Stimulated activated naive CD8-positive, alpha-beta T cell treated with anti-CD3 and anti-CD28 coated beads, Interleukin-15, amount 100 ng/mL, for 72 hours (primary cell): ENCODE measurements around the gene SH3TC2.

Source experiments
- ATAC-seq: fragments of 150-1000 bp; cut with Tn5 transposase; 2 replicates; pipeline ENCODE4 v1.10.0; 2021; ENCODE audit warnings: mild to moderate bottlenecking, moderate library complexity
- DNase-seq, 2 donors: peaks; one replicate each; pipeline ENCODE4 v3.0.0; 2021 to 2022
- H3K27ac Mint-ChIP-seq, 2 donors: one replicate each; pipeline ENCODE4 v1.8.0; 2022; ENCODE audit warnings: mild to moderate bottlenecking in 2 of 2, mixed read lengths in 2 of 2, moderate library complexity in 2 of 2
- H3K27me3 Mint-ChIP-seq: one replicate; pipeline ENCODE4 v1.8.0; 2022; ENCODE audit warnings: mixed read lengths
- H3K4me1 Mint-ChIP-seq: one replicate; pipeline ENCODE4 v1.8.0; 2022; ENCODE audit warnings: mild to moderate bottlenecking, mixed read lengths
- H3K4me3 Mint-ChIP-seq, 2 donors: one replicate each; pipeline ENCODE4 v1.8.0; 2022; ENCODE audit warnings: mild to moderate bottlenecking in 2 of 2, mixed read lengths in 2 of 2, moderate library complexity in 1 of 2
- H3K9me3 Mint-ChIP-seq, 2 donors: one replicate each; pipeline ENCODE4 v1.8.0; 2022; ENCODE audit warnings: mixed read lengths in 2 of 2

The SH3TC2 gene

DNA sequence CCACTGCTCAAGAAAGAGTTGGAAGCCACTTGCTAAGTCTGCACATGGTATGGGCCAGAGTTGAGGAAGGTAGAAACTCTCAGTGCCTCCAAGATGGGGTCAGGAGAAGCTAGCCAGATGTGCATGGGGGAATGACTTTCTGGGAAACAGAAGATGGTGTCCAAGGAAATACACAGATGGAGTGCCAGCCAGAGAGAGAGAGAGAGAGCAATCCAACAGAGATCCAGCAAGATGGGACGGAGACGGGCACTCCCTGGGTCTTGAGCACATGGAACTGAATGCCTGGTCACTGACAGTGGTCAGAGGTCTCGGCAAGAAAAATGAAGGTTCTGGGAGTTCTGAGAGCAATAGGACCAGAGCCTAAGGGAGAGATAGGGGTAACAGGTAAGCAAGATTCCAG lies 82.1 kb downstream of the SH3TC2 start:
- ATAC-seq, result no peak
- Mint-ChIP-seq H3K27ac (peak overlapping the region in 1 of 2 donors; percentile 46), H3K9me3 (no peaks in the 10 kb centered on the region), H3K4me1 (no peaks in the 10 kb centered on the region), H3K27me3 (peaks cover 11% of the 10 kb centered on the region), H3K4me3 (no peak overlapping the region)
- DNase-seq, result no peak

DNA sequence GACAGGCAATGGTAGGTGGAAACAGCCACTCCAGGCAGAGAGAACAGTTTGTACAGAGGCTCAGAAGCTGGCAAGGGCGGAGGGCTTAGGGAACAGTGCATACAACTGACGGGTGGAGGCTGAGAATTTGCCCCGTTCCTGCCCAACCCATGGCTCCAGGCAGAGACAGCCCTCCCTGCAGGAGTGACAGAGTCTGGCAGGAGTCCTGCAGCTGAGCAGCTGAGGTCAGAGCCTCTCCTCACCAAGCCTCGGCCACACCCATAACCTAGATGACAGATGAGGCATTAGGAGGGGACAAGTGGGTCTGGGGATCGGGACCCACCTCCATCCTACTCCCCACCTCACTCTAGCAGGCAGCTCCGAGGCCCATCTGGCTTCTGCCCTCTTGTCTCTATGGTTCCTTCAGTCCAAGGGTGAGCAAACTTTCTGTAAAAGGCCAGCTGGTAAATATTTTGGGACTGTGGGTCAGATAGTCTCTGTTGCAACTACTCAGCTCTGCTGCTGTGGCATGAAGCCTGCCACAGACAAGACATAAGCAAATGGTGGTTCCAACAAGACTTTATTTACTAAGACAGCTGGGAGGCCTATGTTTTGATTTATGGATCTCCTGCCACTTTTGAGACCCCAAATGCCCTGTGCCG lies 83.7 kb downstream of the SH3TC2 start:
- no peaks in the 10 kb centered on the region for H3K9me3 Mint-ChIP-seq
- no peak overlapping the region for H3K4me3 Mint-ChIP-seq
- peaks cover 14% of the 10 kb centered on the region for H3K27me3 Mint-ChIP-seq
- H3K4me1 Mint-ChIP-seq, result no peaks in the 10 kb centered on the region
- H3K27ac Mint-ChIP-seq, result no peak overlapping the region
- ATAC-seq, result no peak
- no peak for DNase-seq

- DNase-seq (no peak), ATAC-seq (no peak)
- H3K27me3 Mint-ChIP-seq, result peaks cover 21% of the 10 kb centered on the region
- no peaks in the 10 kb centered on the region for H3K4me1 Mint-ChIP-seq
- H3K4me3 Mint-ChIP-seq, result no peak overlapping the region
- peak overlapping the region; percentile 27 to 79 for H3K27ac Mint-ChIP-seq
- H3K9me3 Mint-ChIP-seq, result no peaks in the 10 kb centered on the region
Measured at GRCh38 chr5:148978370-148979082, 84.3 kb downstream of the SH3TC2 start.

GRCh38 chr5:148976569-148977381 lies 86.1 kb downstream of the SH3TC2 start:
- H3K9me3 Mint-ChIP-seq, result no peaks in the 10 kb centered on the region
- no peak for DNase-seq
- peaks cover 37% of the 10 kb centered on the region for H3K27me3 Mint-ChIP-seq
- no peak for ATAC-seq
- H3K4me3 Mint-ChIP-seq, result no peak overlapping the region
- H3K27ac Mint-ChIP-seq, result no peak overlapping the region
- no peaks in the 10 kb centered on the region for H3K4me1 Mint-ChIP-seq

- H3K27me3 Mint-ChIP-seq, result peaks cover 37% of the 10 kb centered on the region
- H3K9me3 Mint-ChIP-seq, result no peaks in the 10 kb centered on the region
- H3K4me3 Mint-ChIP-seq, result no peak overlapping the region
- no peak overlapping the region for H3K27ac Mint-ChIP-seq
- DNase-seq (no peak), ATAC-seq (no peak)
- H3K4me1 Mint-ChIP-seq, result no peaks in the 10 kb centered on the region
Measured at GRCh38 chr5:148974642-148975327, 88.1 kb downstream of the SH3TC2 start.

- Mint-ChIP-seq H3K9me3 (no peaks in the 10 kb centered on the region), H3K4me1 (no peaks in the 10 kb centered on the region), H3K4me3 (no peak overlapping the region), H3K27me3 (peaks cover 30% of the 10 kb centered on the region), H3K27ac (no peak overlapping the region)
- ATAC-seq (no peak), DNase-seq (no peak)
Measured at GRCh38 chr5:148973455-148973854, 89.4 kb downstream of the SH3TC2 start.

DNA sequence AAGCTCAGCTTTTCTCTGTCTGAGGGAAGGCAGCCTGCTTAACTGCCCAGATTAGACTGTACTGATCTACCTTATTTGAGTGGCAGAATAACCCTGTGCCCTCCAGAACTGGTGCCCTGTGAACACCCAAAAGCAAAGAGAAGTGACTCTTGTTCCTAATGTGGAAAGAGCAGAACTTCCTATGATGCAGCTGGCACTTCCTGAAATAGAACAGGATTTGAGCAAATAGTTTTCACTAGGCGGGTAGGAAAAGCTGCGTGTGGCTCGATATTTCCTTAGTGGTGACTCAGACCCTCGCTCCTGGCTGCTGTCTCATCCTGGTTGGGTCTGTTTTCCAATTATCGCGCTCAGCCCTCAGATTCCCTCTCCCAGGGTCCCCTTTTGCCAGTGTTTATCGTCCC lies 89.9 kb downstream of the SH3TC2 start:
- ATAC-seq (no peak), DNase-seq (no peak)
- Mint-ChIP-seq H3K4me3 (no peak overlapping the region), H3K27ac (no peak overlapping the region), H3K27me3 (peaks cover 25% of the 10 kb centered on the region), H3K9me3 (no peaks in the 10 kb centered on the region), H3K4me1 (no peaks in the 10 kb centered on the region)

DNA sequence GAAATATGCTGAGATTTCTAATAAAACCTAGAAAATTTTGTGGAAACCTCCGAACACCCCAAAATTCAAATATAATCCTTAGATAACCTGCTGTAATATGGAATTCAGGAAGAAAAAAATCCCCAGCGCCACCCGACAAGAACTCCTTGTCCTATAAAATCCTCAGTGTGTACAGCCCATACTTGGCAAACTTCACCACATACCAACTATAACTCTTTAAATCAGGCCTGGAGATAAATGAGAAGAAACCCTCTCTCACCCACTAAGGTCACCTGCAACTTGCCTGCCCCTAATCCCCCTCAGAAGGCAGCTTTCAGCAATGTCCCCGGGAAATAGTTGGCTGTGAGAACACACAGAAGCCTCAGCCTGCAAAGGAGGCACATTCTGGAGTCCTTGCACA lies 90.5 kb downstream of the SH3TC2 start:
- Mint-ChIP-seq H3K4me3 (no peak overlapping the region), H3K27me3 (peaks cover 25% of the 10 kb centered on the region), H3K9me3 (no peaks in the 10 kb centered on the region), H3K27ac (no peak overlapping the region), H3K4me1 (no peaks in the 10 kb centered on the region)
- no peak for ATAC-seq
- DNase-seq, result no peak

DNA sequence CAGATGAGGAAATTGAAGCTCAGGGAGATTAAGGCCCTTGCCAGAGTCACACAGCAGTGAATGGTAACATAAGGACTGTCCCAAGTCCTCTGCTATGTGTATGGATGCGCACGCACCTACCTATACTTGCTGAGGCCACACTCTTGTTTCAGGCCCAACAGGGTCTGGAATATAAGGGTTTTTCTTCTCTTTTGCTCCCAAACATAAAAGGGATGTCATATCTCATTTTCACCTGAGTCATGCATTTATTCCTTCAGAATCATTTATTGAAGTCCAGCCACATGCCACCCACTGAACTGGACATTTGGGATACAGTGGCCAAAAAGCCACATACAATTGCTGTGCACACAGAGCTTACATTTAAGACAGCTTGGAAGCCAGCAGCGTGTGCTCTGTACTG lies 92.0 kb downstream of the SH3TC2 start:
- Mint-ChIP-seq H3K27ac (no peak overlapping the region), H3K9me3 (no peaks in the 10 kb centered on the region), H3K4me3 (no peak overlapping the region), H3K4me1 (no peaks in the 10 kb centered on the region), H3K27me3 (peaks cover 25% of the 10 kb centered on the region)
- ATAC-seq, result no peak
- no peak for DNase-seq

DNA sequence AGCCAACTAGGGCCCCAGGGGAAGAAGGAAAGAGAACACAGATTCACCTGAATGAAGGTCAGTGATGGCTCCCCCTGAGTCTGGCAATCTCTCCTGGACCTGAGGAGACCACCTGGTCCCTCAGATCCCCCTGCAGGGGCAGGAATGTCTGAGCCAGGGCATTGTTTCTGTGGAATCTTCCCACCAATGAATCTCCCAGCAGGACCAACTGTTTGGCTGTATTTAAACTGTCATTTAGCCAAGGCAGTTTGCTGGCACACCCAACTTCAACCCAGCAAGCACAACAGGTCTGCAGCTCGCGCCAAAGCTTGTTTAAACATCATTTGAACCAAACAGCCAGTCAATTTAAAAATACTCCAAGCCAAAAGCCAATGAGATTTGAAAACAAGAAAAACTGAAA lies 92.6 kb downstream of the SH3TC2 start:
- DNase-seq (no peak), ATAC-seq (no peak)
- H3K9me3 Mint-ChIP-seq, result no peaks in the 10 kb centered on the region
- no peak overlapping the region for H3K4me3 Mint-ChIP-seq
- no peaks in the 10 kb centered on the region for H3K4me1 Mint-ChIP-seq
- H3K27me3 Mint-ChIP-seq, result peaks cover 25% of the 10 kb centered on the region
- peak overlapping the region in 1 of 2 donors; percentile 54 for H3K27ac Mint-ChIP-seq

GRCh38 chr5:148969291-148969690 lies 93.6 kb downstream of the SH3TC2 start:
- H3K4me3 Mint-ChIP-seq, result no peak overlapping the region
- peaks cover 24% of the 10 kb centered on the region for H3K27me3 Mint-ChIP-seq
- H3K9me3 Mint-ChIP-seq, result no peaks in the 10 kb centered on the region
- H3K4me1 Mint-ChIP-seq, result no peaks in the 10 kb centered on the region
- ATAC-seq, result no peak
- no peak overlapping the region for H3K27ac Mint-ChIP-seq
- no peak for DNase-seq

GRCh38 chr5:148968311-148968710 lies 94.6 kb downstream of the SH3TC2 start:
- no peak overlapping the region for H3K27ac Mint-ChIP-seq
- peaks cover 0 to 5% of the 10 kb centered on the region in 2 donors for H3K9me3 Mint-ChIP-seq
- ATAC-seq (no peak), DNase-seq (no peak)
- peaks cover 15% of the 10 kb centered on the region for H3K27me3 Mint-ChIP-seq
- no peak overlapping the region for H3K4me3 Mint-ChIP-seq
- peaks cover 7% of the 10 kb centered on the region for H3K4me1 Mint-ChIP-seq

GRCh38 chr5:148967783-148968182 lies 95.1 kb downstream of the SH3TC2 start:
- no peak for DNase-seq
- H3K27me3 Mint-ChIP-seq, result peaks cover 10% of the 10 kb centered on the region
- no peak overlapping the region for H3K4me3 Mint-ChIP-seq
- peaks cover 8% of the 10 kb centered on the region for H3K4me1 Mint-ChIP-seq
- peaks cover 0 to 5% of the 10 kb centered on the region in 2 donors for H3K9me3 Mint-ChIP-seq
- no peak overlapping the region for H3K27ac Mint-ChIP-seq
- ATAC-seq, result no peak

DNA sequence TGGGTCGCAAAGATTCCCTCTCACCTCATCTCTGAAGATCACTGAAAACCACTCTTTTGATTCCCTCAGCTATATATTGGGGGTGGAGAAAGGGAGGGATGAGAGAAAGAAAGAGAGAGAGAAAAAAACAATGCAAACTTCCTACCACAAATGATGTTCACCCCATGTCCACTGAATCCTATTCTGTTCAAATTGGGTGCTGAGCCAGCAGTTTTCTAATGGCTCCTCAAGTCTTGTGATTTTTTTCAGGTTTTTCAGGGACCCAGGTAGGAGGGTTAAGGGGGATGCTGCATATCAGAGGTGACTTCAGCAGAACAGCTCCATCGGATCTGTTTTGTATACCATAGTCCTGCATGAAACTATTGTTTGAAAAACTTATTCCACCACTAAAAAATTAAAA lies 95.9 kb downstream of the SH3TC2 start:
- H3K9me3 Mint-ChIP-seq, result peaks cover 0 to 5% of the 10 kb centered on the region in 2 donors
- H3K4me3 Mint-ChIP-seq, result no peak overlapping the region
- peaks cover 8% of the 10 kb centered on the region for H3K4me1 Mint-ChIP-seq
- H3K27me3 Mint-ChIP-seq, result peaks cover 1% of the 10 kb centered on the region
- DNase-seq, result no peak
- no peak for ATAC-seq
- no peak overlapping the region for H3K27ac Mint-ChIP-seq

- no peak overlapping the region for H3K27ac Mint-ChIP-seq
- no peaks in the 10 kb centered on the region for H3K27me3 Mint-ChIP-seq
- H3K9me3 Mint-ChIP-seq, result peaks cover 0 to 5% of the 10 kb centered on the region in 2 donors
- H3K4me3 Mint-ChIP-seq, result no peak overlapping the region
- ATAC-seq, result no peak
- no peak for DNase-seq
- peaks cover 8% of the 10 kb centered on the region for H3K4me1 Mint-ChIP-seq
Measured at GRCh38 chr5:148966348-148966747, 96.5 kb downstream of the SH3TC2 start.
